ENCODE measurements around the gene HSF4. TPM values are rescaled to one million over a fixed set of nuclear protein-coding genes. Genes with fewer than 3 reads are reported as not detected.
A peak's percentile ranks its signal among the peaks of the same experiment; 100 is the strongest.

HSF4 gene
- total RNA-seq, 2 experiments from 2014 or later, result 8.1 to 17.0 TPM

DNA sequence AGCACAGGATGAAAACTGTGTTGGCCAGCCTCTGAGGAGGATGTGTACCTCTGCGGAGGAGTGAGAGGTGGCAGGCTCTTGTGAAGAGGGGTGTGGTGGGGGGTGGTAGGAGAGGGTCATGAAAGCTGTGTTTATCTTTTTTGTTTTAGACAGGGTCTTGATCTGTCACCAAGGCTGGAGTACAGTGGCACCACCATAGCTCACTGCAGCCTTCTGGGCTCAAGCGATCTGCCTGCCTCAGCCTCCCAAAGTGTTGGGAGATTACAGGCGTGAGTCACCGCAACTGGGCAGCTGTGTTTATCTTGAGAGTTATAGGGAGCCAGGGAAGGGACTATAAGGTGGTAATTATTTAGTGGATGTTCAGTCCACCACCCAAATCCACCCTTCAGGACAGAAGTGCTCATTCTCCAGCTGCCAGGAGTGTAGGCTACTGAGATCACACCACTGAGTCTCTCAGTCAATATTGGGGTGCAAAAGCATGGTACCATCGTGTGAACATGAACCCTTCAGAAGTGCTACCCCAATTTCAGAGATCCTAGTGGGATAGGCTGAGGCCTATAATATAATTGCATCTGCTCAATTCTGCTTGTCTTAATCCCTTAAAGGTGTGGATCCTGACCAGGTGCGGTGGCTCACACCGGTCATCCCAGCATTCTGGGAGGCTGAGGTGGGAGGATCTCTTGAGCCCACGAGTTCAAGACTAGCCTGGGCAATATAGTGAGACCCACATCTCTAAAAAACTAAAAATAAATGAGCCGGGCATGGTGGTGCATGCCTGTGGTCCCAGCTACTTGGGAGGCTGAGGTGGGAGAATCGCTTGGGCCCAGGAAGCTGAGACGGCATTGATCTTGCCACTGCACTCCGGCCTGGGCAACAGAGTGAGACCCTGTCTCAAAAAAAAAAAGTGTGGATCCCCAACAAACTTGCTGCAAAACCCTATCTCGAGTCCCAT, 26.2 kb downstream of the HSF4 start:
- no peak overlapping the region for H3K4me3 ChIP-seq (ENCODE audit: low read depth, low read length, poor library complexity, severe bottlenecking)
- TF ChIP-seq CTCF (conservative IDR thresholded peaks at IDR 0.05; ENCODE audit: low read length) (no peak), EZH2phosphoT487 (IDR thresholded peaks at IDR 0.05; ENCODE audit: borderline replicate concordance, low read depth, low read length) (no peak)
- no peaks in the 10 kb centered on the region for H3K9me3 ChIP-seq (ENCODE audit: low read length)
- no peaks in the 10 kb centered on the region for H3K9me2 ChIP-seq (ENCODE audit: insufficient read depth, low read length)
- peaks cover 36% of the 10 kb centered on the region for H3K36me3 ChIP-seq (ENCODE audit: insufficient read depth, low read length)
- H3K79me2 ChIP-seq (ENCODE audit: insufficient read depth, low read depth, low read length), result peaks cover 22% of the 10 kb centered on the region
- no peak overlapping the region for H3K4me2 ChIP-seq (ENCODE audit: low read length)
- H4K20me1 ChIP-seq (ENCODE audit: insufficient read depth, low read length), result peaks cover 9% of the 10 kb centered on the region; the same call in 1 of the 2 replicates
- DNase-seq (ENCODE audit: low spot score), result no peak
- ChIA-PET CTCF (ENCODE audit: unreplicated experiment) (no interaction called here), POLR2A (interaction anchor here (0.5 to 0.9 kb wide), 2 partner anchors 10 to 375 kb away, joined by 3 to 5 read pairs; no protein-coding TSS in a partner anchor)
- H3K27ac ChIP-seq (ENCODE audit: low read depth, low read length, poor library complexity, severe bottlenecking), result no peak overlapping the region
- BruUV-seq (replicated peaks), result no TSS peak
- H3K4me1 ChIP-seq (ENCODE audit: insufficient read depth, low read length, poor library complexity, severe bottlenecking), result peaks cover 19% of the 10 kb centered on the region
- H2AFZ ChIP-seq (ENCODE audit: low read length), result peak overlapping the region; percentile 57; the same call in 1 of the 2 replicates
- intact Hi-C loops (cut with micrococcal nuclease; ENCODE audit: unreplicated experiment), result no loop called here

- Histone ChIP-seq H3K4me3 (ENCODE audit: low read depth, low read length, poor library complexity, severe bottlenecking) (peak overlapping the region; percentile 98), H3K9me3 (ENCODE audit: low read length) (no peaks in the 10 kb centered on the region), H3K27ac (ENCODE audit: low read depth, low read length, poor library complexity, severe bottlenecking) (no peak overlapping the region), H3K9me2 (ENCODE audit: insufficient read depth, low read length) (no peaks in the 10 kb centered on the region), H3K79me2 (ENCODE audit: insufficient read depth, low read depth, low read length) (peaks cover 22% of the 10 kb centered on the region), H3K36me3 (ENCODE audit: insufficient read depth, low read length) (peaks cover 43% of the 10 kb centered on the region), H3K4me2 (ENCODE audit: low read length) (peak overlapping the region; percentile 55), H4K20me1 (ENCODE audit: insufficient read depth, low read length) (peaks cover 9% of the 10 kb centered on the region; the same call in 1 of the 2 replicates), H3K4me1 (ENCODE audit: insufficient read depth, low read length, poor library complexity, severe bottlenecking) (peaks cover 19% of the 10 kb centered on the region), H2AFZ (ENCODE audit: low read length) (peak overlapping the region; percentile 57; the same call in 1 of the 2 replicates)
- ChIA-PET CTCF (ENCODE audit: unreplicated experiment) (no interaction called here), POLR2A (interaction anchor here (1.5 kb wide), 1 partner anchor 53 kb away, joined by 3 read pairs; no protein-coding TSS in a partner anchor)
- no peak for DNase-seq (ENCODE audit: low spot score)
- intact Hi-C loops (cut with micrococcal nuclease; ENCODE audit: unreplicated experiment), result no loop called here
- no peak for TF ChIP-seq EZH2phosphoT487 (IDR thresholded peaks at IDR 0.05; ENCODE audit: borderline replicate concordance, low read depth, low read length)
- no peak for TF ChIP-seq CTCF (conservative IDR thresholded peaks at IDR 0.05; ENCODE audit: low read length)
- no TSS peak for BruUV-seq (replicated peaks)
Observed at GRCh38 chr16:67191411-67191994, 27.0 kb downstream of the HSF4 start.
